Measurements from ENCODE around the gene GON7.
"Not testable (repeated sequence)": the region's sequence is repeated elsewhere in the genome, so short reads cannot be mapped to it uniquely, and the experiment has no call there.

GON7 gene

GRCh38 chr14:93200553-93200952 is 6.3 kb downstream of the GON7 start:
- no peak for DNase-seq (ENCODE audit: extremely low read depth in 1 of 2, low read depth in 1 of 2)

GRCh38 chr14:93199031-93199430 is 7.8 kb downstream of the GON7 start:
- DNase-seq (ENCODE audit: extremely low read depth in 1 of 2, low read depth in 1 of 2): no peak

DNA sequence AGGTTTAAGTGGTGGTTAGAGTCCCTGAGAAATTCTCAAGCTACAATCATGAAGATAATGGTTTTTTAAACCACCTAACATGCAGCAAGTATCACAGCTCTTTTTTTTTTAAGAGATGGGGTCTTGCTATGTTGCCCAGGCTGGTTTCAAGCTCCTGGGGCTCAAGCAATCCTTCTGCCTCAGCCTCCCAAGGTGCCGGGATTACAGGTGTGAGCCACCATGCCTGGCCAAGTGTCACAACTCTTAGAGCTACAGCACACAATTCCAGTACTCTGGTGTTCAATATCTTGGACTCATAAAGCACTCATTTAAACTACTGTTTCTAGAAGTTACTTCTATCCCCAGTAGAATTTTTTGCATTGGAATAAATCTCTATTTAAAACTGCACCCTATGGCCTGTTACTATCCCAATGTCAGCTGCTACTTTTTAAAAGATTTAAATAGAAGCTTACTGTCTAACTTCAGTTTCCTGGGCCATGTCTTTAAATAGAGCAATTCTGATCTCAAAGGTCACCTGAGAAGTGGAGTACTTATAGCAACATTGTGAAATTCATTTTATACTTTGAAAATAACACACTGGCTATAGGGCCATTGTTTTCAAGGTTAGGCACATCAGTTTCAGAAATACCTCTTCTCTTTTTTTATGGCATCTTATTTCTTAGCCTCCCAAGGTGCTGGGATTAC is 11.4 kb downstream of the GON7 start:
- DNase-seq (ENCODE audit: extremely low read depth in 1 of 2, low read depth in 1 of 2): no peak

- DNase-seq (ENCODE audit: extremely low read depth in 1 of 2, low read depth in 1 of 2): no peak
These were observed 19.9 kb downstream of the GON7 start for GRCh38 chr14:93186956-93187355.

DNA sequence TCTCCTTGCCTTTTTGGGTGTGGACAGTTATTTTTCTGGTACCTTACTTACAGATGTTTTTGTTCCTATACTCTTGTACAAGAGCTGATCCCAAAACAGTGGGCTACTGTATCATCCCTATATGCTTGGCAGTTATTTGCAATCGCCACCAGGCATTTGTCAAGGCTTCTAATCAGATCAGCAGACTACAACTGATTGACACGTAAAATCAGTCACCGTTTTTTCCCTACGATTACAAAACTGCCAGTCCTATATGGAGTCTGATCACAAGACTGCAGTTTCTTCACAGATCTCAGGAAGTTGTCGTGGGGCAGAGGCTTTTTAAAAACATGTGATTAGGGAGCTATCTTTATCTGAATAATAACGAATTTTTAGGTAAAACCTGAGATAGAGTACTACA is 20.4 kb downstream of the GON7 start:
- no peak for DNase-seq (ENCODE audit: extremely low read depth in 1 of 2, low read depth in 1 of 2)

DNA sequence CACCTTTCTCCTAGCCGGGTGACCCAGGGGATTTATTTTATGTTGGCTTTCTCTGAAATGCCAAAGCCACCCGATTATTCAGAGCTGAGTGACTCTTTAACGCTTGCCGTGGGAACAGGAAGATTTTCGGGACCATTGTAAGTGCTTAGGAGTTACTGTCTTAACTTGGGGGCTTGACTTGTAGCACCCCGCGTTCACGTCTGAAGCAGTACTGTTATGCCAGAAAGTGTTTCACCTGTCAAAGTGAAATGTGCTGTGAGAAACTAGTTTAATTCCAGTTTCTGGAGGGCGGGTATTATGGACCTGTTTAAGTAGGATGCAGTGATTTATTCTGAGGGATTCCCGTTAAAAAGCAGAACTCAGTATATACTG is 21.5 kb downstream of the GON7 start:
- no peak for DNase-seq (ENCODE audit: extremely low read depth in 1 of 2, low read depth in 1 of 2)

GRCh38 chr14:93184391-93185348 is 22.2 kb downstream of the GON7 start, which contains the start of the genes LYSET and MOAP1:
Gene LYSET, plus strand, starts transcription at chr14:93185317. Its CDS starts 89 bp downstream, at chr14:93185406.
Gene MOAP1, minus strand, starts transcription at chr14:93184897. Its CDS starts 655 bp downstream, at chr14:93184242.
- DNase-seq (ENCODE audit: extremely low read depth in 1 of 2, low read depth in 1 of 2): peak; percentile 74 to 83

- no peak for DNase-seq (ENCODE audit: extremely low read depth in 1 of 2, low read depth in 1 of 2)
These were observed 23.1 kb downstream of the GON7 start for GRCh38 chr14:93183596-93184317.

- no peak for DNase-seq (ENCODE audit: extremely low read depth in 1 of 2, low read depth in 1 of 2)
These were observed 31.4 kb downstream of the GON7 start for GRCh38 chr14:93175492-93175891.

GRCh38 chr14:93174731-93175130 is 32.1 kb downstream of the GON7 start:
- not testable (repeated sequence) for DNase-seq (ENCODE audit: extremely low read depth in 1 of 2, low read depth in 1 of 2)

DNA sequence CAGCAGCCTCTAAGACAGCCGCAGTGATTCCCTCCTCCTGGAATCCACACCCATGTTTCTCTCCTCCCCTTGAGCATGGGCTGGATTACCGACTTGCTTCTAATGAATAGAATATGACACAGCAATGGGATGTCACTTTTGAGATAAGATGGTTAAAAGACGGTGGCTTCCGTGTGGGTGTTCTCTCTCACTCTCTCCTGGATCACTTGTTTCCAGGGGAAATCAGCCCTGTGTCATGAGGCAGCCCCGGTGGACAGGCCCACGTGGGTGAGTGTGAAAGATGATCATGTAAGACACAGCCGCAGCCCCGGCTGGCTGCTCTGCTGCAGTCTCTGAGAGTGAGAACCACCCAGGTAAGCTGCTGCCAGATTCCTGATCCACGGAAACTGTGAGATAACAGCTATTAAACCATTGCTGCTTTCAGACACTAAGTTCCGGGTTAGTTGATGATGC is 32.9 kb downstream of the GON7 start:
- no peak for DNase-seq (ENCODE audit: extremely low read depth in 1 of 2, low read depth in 1 of 2)

DNA sequence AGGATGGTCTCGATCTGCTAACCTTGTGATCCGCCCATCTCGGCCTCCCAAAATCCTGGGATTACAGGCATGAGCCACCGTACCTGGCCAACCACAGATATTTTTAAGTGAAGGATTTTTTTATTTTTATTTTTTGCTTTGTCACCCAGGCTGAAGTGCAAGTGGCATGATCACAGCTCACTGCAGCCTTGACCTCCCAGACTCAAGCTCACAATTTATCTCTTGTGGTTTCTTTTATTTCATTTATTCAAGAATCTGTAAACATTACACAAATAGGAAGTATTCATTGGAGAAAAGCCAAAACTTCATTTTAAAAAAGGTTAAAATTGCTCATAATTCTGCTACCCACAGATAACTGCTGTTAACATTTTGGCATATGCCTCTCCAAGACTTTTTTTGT is 35.5 kb downstream of the GON7 start:
- DNase-seq (ENCODE audit: extremely low read depth in 1 of 2, low read depth in 1 of 2): no peak

DNA sequence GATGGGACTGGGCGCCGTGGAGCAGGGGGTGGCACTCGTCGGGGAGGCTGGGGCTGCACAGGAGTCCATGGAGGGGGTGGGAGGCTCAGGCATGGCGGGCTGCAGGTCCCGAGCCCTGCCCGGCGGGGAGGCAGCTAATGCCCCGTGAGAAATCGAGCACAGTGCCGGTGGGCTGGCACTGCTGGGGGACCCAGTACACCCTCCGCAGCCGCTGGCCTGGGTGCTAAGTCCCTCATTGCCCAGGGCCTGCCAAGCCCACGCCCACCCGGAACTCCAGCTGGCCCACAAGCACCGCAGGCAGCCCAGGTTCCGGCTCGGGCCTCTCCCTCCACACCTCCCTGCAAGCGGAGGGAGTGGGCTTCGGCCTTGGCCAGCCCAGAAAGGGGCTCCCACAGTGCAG is 36.7 kb downstream of the GON7 start:
- DNase-seq (ENCODE audit: extremely low read depth in 1 of 2, low read depth in 1 of 2): not testable (repeated sequence)

GRCh38 chr14:93169619-93170018 is 37.2 kb downstream of the GON7 start:
- DNase-seq (ENCODE audit: extremely low read depth in 1 of 2, low read depth in 1 of 2): not testable (repeated sequence)

DNA sequence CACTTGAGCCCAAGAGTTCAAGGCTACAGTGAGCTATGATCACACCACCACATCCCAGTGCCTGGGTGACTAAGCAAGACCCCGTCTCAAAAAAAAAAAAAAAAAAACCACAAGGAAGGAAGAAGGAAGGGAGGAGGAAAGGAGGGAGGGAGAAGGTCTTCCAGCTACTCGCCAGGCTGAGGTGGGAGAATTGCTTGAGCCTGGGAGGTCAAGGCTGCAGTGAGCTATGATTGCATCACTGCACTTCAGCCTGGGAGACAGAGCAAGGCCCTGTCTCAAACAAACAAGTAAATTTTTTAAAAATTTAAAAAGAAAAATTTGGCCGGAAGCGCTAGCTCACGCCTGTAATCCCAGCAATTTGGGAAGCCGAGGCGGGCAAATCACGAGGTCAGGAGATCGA is 38.3 kb downstream of the GON7 start:
- DNase-seq (ENCODE audit: extremely low read depth in 1 of 2, low read depth in 1 of 2): not testable (repeated sequence)

GRCh38 chr14:93165271-93166265 is 41.3 kb downstream of the GON7 start:
- not testable (repeated sequence) for DNase-seq (ENCODE audit: extremely low read depth in 1 of 2, low read depth in 1 of 2)

GRCh38 chr14:93163564-93163963 is 43.3 kb downstream of the GON7 start:
- DNase-seq (ENCODE audit: extremely low read depth in 1 of 2, low read depth in 1 of 2): no peak

DNA sequence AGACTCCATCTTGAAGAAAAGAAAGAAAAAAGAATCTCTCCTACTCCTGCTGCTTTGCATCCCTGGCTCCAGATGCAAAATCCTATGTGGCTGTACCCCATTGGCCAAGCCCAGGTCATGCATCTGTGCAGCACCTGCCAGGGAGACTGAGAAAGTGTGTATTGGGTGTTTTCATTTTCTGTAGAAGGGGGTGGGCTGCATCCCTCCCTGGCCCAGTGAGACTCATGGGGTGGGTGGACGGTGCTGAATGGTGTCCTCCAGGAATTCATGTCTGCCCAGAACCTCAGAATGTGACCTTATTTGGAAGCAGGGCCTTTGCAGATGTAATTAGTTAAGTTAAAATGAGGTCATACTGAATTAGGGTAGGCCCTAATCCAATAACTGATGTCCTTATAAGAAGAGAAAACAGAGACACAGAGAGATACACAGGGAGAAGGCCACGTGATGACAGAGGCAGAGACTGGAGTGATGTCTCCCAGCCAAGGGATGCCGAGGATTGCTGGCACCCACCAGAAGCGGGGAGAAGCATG is 45.4 kb downstream of the GON7 start:
- DNase-seq (ENCODE audit: extremely low read depth in 1 of 2, low read depth in 1 of 2): no peak

DNA sequence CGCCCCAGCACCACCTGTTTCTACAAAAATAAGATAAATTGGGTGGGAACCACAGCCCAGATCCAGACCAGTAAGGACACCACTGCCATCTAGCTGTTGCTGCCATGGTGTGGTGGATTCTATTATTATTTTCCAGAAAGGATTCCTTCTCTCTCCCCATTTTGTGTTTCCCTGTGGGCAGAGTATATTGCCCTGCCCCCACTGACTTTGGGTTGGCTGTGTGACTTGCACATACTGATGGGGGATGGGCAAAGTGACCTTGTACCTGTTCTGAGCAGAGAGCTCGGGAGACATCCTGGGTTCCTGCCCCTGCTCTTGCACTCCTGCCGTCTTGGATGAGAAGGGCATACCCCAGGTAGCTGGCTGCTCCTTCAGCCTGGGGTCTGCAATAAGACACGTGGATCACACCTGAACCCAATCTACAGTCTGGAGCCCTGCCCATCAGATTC is 46.5 kb downstream of the GON7 start:
- DNase-seq (ENCODE audit: extremely low read depth in 1 of 2, low read depth in 1 of 2): no peak

All from activated CD8-positive, alpha-beta memory T cell treated with anti-CD3 and anti-CD28 coated beads for 1 hour (primary cell).